GM19452 (cell line): ENCODE data around the gene KLK15.

Source experiments
- ATAC-seq: cut with Tn5 transposase; IDR thresholded peaks from one replicate; pipeline ENCODE4 v1.9.1; 2021; ENCODE audit not compliant: unreplicated experiment

KLK15 gene

DNA sequence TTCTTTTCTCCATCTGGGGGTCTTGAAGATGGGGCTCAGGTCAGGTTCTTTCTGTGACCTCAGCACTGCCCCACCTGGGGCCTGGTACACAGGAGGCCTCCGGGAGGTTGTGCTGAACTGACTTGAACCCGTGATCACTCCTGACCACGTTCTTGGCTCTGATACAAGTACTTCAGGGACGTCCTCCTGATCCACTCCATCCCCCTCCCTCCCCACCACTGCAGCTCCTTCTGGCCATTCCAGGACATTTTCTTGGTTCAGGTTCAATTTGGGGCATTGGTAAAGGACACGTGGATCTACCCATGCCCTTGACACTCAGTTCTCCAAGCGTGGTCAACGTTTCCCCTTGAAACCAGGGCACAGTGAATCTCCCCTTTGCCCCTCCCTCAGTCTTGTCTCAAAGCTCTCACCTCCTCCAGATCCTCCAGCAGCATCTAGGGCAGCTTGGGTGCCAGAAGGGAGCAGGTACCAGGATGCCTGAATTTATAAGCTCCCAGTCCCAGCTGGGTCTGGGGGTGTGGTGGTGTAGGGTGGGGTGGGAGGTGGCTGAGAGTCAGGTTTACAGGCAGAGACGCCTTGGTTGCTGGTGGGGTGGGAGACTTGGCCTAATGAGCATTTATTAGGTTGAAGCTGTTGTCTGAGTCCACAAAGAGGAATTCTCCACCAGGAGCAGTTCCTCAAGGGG, at the start of gene KLK15:
Gene KLK15 (minus strand): TSS at position 458 of the 685 bp plus-strand sequence. CDS start 2,082 bp downstream, outside the sequence.
- ATAC-seq = no peak

DNA sequence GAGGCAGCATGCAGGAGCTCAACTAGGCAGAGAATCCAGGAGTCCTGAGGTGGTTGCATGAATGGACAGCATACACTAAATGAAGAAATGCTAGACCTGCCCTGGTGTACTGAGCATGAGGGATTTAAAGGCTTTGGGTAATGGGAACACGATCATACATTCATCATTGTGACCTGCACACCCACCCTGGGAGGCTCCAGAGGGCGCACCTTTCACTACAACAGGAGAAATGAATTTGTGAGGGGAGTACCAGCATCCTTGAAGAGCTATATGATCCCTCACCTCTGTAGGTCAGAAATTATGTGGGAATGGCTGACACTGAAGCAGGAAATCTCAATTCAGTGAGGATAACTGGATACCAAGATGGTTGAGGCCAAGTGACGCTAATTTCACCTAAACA, 48.8 kb upstream of the KLK15 start:
- no peak for ATAC-seq

DNA sequence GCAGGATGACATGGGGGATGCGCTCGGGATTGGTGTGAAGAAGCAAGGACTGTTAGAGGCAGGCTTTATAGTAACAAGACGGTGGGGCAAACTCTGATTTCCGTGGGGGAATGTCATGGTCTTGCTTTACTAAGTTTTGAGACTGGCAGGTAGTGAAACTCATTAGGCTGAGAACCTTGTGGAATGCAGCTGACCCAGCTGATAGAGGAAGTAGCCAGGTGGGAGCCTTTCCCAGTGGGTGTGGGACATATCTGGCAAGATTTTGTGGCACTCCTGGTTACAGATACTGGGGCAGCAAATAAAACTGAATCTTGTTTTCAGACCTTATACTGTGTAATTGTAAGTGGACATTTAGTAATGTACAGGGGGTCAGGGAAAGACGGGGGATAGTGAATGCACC, 46.9 kb upstream of the KLK15 start:
- no peak for ATAC-seq

GRCh38 chr19:50878851-50879250, 45.5 kb upstream of the KLK15 start:
- ATAC-seq = no peak

- ATAC-seq = no peak
These were observed 44.0 kb upstream of the KLK15 start for GRCh38 chr19:50877338-50877737.

- no peak for ATAC-seq
These were observed 43.1 kb upstream of the KLK15 start for GRCh38 chr19:50876456-50876855.

DNA sequence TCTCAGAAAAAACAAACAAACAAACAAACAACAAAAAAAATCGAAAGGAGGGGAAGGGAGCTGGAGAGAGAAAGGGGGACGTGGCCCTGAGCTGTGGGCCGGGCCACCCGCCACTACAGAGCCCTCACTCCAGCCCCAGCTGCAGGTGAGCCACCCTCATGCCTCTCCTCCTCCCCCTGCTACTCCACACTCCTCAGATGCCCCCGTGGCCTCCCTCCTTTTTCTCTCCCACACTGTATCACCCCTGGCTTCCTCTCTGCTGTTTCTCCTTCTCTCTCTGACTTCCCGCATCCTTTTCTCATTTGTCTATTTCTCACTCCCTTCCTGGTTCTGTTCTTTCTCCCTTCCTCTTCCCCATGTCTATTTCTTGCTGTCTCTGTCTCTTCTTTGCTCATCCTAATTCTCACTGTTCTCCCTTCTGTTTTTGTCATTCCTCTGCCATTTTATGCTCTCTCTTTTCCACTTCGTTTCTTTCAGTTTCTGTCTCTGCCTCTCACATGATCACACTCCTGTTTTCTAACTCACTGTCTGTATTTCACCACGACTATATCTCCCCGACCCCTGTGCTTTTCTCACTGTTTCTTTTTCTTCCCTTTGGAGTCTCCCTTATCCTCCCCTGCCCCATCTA, 42.5 kb upstream of the KLK15 start:
- no peak for ATAC-seq

DNA sequence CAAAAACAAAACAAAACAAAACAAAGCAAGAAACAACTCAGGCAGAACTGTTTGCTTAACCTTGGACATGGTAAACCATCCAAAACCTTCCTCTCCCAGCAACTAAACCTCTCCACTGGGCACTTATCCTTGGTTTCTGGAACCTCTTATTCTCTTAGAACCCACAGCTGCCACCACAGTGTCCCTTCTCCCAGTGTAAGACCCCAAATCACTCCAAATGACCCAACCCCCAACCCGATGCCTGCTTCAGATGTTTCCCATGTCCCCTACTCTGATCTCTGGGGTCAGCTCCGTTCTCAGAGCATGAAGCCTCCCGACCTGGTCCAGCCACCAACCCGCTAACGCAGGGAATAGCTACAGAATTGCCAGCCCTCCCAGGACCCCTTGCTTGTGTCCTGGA, 40.8 kb upstream of the KLK15 start:
- no peak for ATAC-seq

DNA sequence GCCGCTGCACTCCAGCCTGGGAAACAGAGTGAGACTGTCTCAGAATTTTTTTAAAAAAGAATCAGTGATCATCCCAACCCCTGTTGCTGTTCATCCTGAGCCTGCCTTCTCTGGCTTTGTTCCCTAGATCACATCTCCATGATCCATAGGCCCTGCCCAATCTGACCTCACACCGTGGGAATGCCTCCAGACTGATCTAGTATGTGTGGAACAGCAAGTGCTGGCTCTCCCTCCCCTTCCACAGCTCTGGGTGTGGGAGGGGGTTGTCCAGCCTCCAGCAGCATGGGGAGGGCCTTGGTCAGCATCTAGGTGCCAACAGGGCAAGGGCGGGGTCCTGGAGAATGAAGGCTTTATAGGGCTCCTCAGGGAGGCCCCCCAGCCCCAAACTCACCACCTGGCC, 39.7 kb upstream of the KLK15 start, which contains the start of gene KLK2:
Gene KLK2 (plus strand): TSS at position 384 of the 400 bp plus-strand sequence. CDS start 35 bp downstream, outside the sequence.
- ATAC-seq = no peak

- no peak for ATAC-seq
These were observed 37.2 kb upstream of the KLK15 start for GRCh38 chr19:50870417-50871089.

GRCh38 chr19:50869479-50869878, 36.1 kb upstream of the KLK15 start:
- ATAC-seq = no peak

DNA sequence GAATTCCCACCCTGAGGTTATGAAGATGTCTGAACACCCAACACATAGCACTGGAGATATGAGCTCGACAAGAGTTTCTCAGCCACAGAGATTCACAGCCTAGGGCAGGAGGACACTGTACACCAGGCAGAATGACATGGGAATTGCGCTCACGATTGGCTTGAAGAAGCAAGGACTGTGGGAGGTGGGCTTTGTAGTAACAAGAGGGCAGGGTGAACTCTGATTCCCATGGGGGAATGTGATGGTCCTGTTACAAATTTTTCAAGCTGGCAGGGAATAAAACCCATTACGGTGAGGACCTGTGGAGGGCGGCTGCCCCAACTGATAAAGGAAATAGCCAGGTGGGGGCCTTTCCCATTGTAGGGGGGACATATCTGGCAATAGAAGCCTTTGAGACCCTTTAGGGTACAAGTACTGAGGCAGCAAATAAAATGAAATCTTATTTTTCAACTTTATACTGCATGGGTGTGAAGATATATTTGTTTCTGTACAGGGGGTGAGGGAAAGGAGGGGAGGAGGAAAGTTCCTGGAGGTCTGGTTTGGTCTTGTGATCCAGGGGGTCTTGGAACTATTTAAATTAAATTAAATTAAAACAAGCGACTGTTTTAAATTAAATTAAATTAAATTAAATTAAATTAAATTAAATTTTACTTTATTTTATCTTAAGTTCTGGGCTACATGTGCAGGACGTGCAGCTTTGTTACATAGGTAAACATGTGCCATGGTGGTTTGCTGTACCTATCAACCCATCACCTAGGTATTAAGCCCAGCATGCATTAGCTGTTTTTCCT, 28.3 kb upstream of the KLK15 start:
- ATAC-seq = no peak

DNA sequence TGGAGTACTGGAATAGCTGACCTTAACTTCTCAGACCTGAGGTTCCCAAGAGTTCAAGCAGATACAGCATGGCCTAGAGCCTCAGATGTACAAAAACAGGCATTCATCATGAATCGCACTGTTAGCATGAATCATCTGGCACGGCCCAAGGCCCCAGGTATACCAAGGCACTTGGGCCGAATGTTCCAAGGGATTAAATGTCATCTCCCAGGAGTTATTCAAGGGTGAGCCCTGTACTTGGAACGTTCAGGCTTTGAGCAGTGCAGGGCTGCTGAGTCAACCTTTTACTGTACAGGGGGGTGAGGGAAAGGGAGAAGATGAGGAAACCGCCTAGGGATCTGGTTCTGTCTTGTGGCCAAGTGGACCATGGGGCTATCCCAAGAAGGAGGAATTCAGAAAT, 27.6 kb upstream of the KLK15 start:
- no peak for ATAC-seq

GRCh38 chr19:50859849-50860248, 26.5 kb upstream of the KLK15 start:
- ATAC-seq = no peak

DNA sequence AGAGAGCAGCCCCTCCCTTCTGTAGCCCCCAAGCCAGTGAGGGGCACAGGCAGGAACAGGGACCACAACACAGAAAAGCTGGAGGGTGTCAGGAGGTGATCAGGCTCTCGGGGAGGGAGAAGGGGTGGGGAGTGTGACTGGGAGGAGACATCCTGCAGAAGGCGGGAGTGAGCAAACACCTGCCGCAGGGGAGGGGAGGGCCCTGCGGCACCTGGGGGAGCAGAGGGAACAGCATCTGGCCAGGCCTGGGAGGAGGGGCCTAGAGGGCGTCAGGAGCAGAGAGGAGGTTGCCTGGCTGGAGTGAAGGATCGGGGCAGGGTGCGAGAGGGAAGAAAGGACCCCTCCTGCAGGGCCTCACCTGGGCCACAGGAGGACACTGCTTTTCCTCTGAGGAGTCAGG, 25.5 kb upstream of the KLK15 start:
- ATAC-seq = no peak

- no peak for ATAC-seq
These were observed 24.0 kb upstream of the KLK15 start for GRCh38 chr19:50857366-50857765.

DNA sequence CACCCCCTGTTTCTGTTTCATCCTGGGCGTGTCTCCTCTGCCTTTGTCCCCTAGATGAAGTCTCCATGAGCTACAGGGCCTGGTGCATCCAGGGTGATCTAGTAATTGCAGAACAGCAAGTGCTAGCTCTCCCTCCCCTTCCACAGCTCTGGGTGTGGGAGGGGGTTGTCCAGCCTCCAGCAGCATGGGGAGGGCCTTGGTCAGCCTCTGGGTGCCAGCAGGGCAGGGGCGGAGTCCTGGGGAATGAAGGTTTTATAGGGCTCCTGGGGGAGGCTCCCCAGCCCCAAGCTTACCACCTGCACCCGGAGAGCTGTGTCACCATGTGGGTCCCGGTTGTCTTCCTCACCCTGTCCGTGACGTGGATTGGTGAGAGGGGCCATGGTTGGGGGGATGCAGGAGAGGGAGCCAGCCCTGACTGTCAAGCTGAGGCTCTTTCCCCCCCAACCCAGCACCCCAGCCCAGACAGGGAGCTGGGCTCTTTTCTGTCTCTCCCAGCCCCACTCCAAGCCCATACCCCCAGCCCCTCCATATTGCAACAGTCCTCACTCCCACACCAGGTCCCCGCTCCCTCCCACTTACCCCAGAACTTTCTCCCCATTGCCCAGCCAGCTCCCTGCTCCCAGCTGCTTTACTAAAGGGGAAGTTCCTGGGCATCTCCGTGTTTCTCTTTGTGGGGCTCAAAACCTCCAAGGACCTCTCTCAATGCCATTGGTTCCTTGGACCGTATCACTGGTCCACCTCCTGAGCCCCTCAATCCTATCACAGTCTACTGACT, 21.4 kb upstream of the KLK15 start, which contains the start of gene KLK3:
Gene KLK3 (plus strand): TSS at position 280 of the 775 bp plus-strand sequence. CDS start 41 bp downstream, at position 321.
- ATAC-seq = no peak

DNA sequence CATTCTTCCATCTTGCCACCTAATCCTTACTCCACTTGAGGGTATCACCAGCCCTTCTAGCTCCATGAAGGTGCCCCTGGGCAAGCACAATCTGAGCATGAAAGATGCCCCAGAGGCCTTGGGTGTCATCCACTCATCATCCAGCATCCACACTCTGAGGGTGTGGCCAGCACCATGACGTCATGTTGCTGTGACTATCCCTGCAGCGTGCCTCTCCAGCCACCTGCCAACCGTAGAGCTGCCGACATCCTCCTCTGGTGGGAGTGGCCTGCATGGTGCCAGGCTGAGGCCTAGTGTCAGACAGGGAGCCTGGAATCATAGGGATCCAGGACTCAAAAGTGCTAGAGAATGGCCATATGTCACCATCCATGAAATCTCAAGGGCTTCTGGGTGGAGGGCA, 18.2 kb upstream of the KLK15 start:
- no peak for ATAC-seq

- ATAC-seq = no peak
These were observed 17.4 kb upstream of the KLK15 start for GRCh38 chr19:50850738-50851137.

GRCh38 chr19:50844296-50844935, 11.0 kb upstream of the KLK15 start:
- ATAC-seq = no peak
